GM18526 (cell line): Measurements from ENCODE around the gene AIDA.

ENCODE experiments used
- POLR2A ChIP-seq: IDR thresholded peaks from 3 replicates; pipeline ENCODE4 v1.6.1; 2011; ENCODE audit not compliant: insufficient read length; ENCODE audit errors: extremely low read depth

AIDA gene, protein sequence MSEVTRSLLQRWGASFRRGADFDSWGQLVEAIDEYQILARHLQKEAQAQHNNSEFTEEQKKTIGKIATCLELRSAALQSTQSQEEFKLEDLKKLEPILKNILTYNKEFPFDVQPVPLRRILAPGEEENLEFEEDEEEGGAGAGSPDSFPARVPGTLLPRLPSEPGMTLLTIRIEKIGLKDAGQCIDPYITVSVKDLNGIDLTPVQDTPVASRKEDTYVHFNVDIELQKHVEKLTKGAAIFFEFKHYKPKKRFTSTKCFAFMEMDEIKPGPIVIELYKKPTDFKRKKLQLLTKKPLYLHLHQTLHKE

DNA sequence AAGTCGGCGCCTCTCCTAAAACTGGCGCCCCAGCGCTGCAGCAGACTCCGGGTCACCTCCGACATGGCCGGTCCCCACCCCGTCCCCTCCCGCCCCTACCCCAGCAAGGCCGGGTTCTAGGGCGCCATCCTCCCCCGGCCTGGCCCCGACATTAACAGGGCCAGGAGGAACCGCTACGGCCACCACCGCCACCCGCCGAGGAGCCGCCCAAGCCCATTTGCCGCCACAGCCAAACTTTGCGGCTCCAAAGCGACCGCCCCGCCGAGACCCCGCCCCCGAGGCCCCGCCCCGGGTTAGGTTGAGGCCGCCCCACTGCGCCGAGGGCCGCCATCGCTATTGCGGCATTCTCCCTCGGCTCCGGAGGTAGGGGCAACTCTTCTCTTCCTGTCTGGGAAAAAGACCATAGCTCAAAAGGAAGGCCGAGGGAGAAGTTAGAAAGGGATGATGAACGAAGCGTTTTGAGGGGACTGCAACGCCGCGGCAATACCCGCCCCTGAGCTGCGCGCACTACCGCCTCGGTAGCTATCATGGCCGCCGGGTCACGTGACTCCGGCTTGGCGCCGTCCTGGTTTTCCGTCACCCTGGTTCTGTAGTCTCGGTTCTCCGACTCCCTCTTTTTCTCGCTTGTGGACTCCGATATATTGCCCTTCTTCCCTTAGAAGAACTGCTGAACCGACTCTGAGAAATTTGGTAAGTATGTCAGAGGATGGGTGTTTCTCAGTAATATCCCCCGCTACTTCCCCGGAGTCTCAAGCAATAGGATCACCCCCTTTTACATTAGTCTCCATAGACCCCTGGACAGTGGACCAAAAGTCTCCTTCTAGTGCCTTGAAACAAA is at the start of gene AIDA, which contains the start of gene BROX:
Gene AIDA, minus strand, starts transcription at position 239 of the 838 bp plus-strand sequence. Its CDS starts 174 bp downstream, at position 65.
Gene BROX, plus strand, starts transcription at position 312 of the 838 bp plus-strand sequence. CDS start 3,136 bp downstream, outside the sequence.
- TF ChIP-seq POLR2A, result no peak

DNA sequence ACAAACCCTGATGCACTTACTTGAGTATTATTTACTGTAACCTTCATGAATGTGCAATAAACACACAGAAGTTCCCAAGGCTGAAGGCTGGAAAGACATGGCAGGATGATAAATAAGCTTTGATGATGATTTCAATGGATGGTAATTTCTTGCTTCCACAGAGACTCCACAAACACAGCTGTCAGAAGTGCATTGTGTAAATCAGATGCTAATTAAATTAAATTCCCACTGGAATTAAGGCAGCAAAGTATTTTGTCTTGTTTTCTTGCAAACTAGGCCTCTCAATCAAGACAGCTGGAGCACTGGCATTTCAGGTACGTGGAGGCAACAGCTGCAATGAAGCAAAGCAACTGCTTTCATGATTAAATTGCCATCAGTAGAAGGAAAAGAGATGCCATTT is 48.8 kb upstream of the AIDA start:
- TF ChIP-seq POLR2A, result no peak

- no peak for TF ChIP-seq POLR2A
These were observed 47.3 kb upstream of the AIDA start for GRCh38 chr1:222759451-222760035.

GRCh38 chr1:222757646-222758268 is 45.5 kb upstream of the AIDA start:
- no peak for TF ChIP-seq POLR2A

DNA sequence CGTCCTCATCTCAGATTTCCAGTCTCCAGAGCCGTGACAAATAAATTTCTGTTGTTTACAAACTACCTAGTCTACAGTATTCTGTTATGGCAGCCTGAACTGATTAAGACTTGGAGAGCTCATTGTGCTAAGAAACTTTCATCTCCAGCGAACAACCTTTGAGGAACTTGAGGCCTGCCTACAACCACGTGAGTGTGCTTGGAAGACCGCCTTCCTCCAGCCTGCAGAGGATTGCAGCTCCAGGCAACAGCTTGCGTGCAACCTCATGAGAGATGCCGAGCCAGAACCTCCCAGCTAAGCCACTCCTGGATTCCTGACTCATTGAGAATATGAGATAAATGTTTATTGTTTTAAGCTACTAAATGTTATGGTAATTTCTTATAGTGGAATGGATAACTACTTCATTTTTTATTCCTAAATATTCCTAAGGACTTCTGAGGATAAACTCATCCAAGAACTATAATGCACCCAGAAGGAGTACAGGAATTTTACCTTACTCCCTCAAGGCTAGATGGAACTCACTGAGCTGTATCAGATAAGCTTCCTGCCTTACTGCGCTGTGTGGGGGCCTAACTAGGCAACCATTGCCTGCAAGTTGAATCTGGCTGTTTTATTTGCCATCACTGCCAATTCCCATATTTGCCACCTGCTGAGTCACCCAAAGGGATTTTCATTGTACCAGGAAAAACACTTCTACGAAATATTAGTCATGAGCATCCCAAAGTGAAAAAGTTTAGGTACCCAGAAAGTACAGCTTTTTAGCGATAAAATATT is 42.3 kb upstream of the AIDA start:
- TF ChIP-seq POLR2A, result no peak

- no peak for TF ChIP-seq POLR2A
These were observed 39.0 kb upstream of the AIDA start for GRCh38 chr1:222751255-222751654.

DNA sequence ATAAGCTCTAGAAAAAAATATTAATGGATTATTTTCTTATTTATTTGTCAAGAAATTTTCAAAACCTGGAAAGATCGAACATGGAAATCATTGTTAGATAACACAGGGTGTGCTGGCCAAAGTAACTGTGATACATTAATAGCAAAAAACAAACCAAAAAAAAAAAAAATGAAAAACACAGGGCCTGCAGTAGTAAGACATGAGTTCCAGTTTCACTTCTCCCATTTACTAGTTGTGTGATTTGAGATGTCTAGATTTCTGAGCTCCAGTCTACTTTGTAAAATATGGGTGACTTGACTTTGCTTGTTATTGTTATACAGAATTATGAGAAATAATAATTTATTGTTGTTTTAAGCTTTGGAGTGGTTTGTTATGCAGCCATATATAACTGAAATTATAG is 38.4 kb upstream of the AIDA start:
- TF ChIP-seq POLR2A, result no peak

GRCh38 chr1:222749927-222750326 is 37.6 kb upstream of the AIDA start:
- TF ChIP-seq POLR2A, result no peak

- no peak for TF ChIP-seq POLR2A
These were observed 27.6 kb upstream of the AIDA start for GRCh38 chr1:222739929-222740328.

- no peak for TF ChIP-seq POLR2A
These were observed 27.2 kb upstream of the AIDA start for GRCh38 chr1:222739465-222739864.

- no peak for TF ChIP-seq POLR2A
These were observed 24.7 kb upstream of the AIDA start, which contains the start of gene FAM177B for GRCh38 chr1:222736972-222737371. TSS of gene FAM177B (plus strand) at chr1:222737202. CDS start at chr1:222746546, 9,344 bp downstream.

GRCh38 chr1:222736470-222736869 is 24.2 kb upstream of the AIDA start:
- TF ChIP-seq POLR2A, result no peak

DNA sequence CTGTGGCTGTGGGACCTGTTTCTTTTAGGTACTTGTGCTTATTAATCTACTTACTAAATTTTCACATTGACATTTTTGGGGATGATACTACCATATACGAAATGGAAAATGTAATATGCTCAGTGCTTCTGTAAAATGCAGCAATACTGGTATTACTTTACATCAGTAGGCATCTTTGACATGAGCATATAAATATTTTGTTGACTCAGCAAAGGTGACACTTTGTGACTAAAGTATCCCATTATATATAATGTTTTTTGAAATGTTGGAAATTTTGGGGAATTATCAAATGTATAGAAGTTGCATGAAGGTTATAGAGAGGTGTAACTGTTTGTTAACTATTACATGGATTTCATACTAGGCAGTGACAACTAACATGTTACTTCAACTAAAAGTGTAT is 22.4 kb upstream of the AIDA start:
- no peak for TF ChIP-seq POLR2A
